NCI-H187 (cell line): ENCODE results near the gene PPP3CA.
"Not testable (repeated sequence)": the region's sequence is repeated elsewhere in the genome, so short reads cannot be mapped to it uniquely, and the experiment has no call there.

Experiments
- DNase-seq, 2 experiments: peaks; one replicate each; lab custom pipeline; 2025; lab: John Stamatoyannopoulos, UW

PPP3CA gene

GRCh38 chr4:101141855-101142254 lies 205.5 kb downstream of the PPP3CA start:
- DNase-seq, result no peak

GRCh38 chr4:101141230-101141629 lies 206.1 kb downstream of the PPP3CA start:
- no peak for DNase-seq

- DNase-seq, result no peak
These were observed 207.1 kb downstream of the PPP3CA start for GRCh38 chr4:101140228-101140627.

GRCh38 chr4:101136373-101137370 lies 210.7 kb downstream of the PPP3CA start:
- peak in 1 of 2 experiments; percentile 4 for DNase-seq

GRCh38 chr4:101135371-101136010 lies 211.8 kb downstream of the PPP3CA start:
- DNase-seq, result no peak

GRCh38 chr4:101131058-101131457 lies 216.3 kb downstream of the PPP3CA start:
- not testable (repeated sequence) for DNase-seq

GRCh38 chr4:101128898-101129297 lies 218.4 kb downstream of the PPP3CA start:
- not testable (repeated sequence) for DNase-seq

GRCh38 chr4:101128473-101128872 lies 218.9 kb downstream of the PPP3CA start:
- DNase-seq, result no peak

- DNase-seq, result no peak
These were observed 220.0 kb downstream of the PPP3CA start for GRCh38 chr4:101127176-101127790.

- DNase-seq, result no peak
These were observed 221.3 kb downstream of the PPP3CA start for GRCh38 chr4:101126059-101126458.

- no peak for DNase-seq
These were observed 222.0 kb downstream of the PPP3CA start for GRCh38 chr4:101125045-101125942.

- DNase-seq, result no peak
These were observed 224.1 kb downstream of the PPP3CA start for GRCh38 chr4:101123231-101123630.

- DNase-seq, result no peak
These were observed 225.3 kb downstream of the PPP3CA start for GRCh38 chr4:101122019-101122418.

- DNase-seq, result no peak
These were observed 228.2 kb downstream of the PPP3CA start for GRCh38 chr4:101119141-101119540.

- no peak for DNase-seq
These were observed 228.7 kb downstream of the PPP3CA start for GRCh38 chr4:101118617-101119016.

- DNase-seq, result no peak
These were observed 231.4 kb downstream of the PPP3CA start for GRCh38 chr4:101115887-101116286.

GRCh38 chr4:101114936-101115372 lies 232.4 kb downstream of the PPP3CA start:
- DNase-seq, result no peak

- DNase-seq, result no peak
These were observed 242.8 kb downstream of the PPP3CA start for GRCh38 chr4:101104312-101105052.

GRCh38 chr4:101103381-101104142 lies 243.8 kb downstream of the PPP3CA start:
- no peak for DNase-seq
